Muscle of leg (tissue), 11 donors: ENCODE measurements around the gene CFAP74. TPM values are rescaled to one million over a fixed set of nuclear protein-coding genes. Genes with fewer than 3 reads are reported as not detected.
A peak's percentile ranks its signal among the peaks of the same experiment; 100 is the strongest.

Source experiments
- DNase-seq: peaks from one replicate; pipeline ENCODE4 v3.0.0; 2013
- H3K27ac ChIP-seq: one replicate; pipeline ENCODE4 v1.5.1; 2013; ENCODE audit warnings: mild to moderate bottlenecking, low read length, control low read depth
- H3K27me3 ChIP-seq: one replicate; pipeline ENCODE4 v1.6.1; 2013; ENCODE audit warnings: low read length; ENCODE audit not compliant: control insufficient read depth, insufficient read depth
- H3K36me3 ChIP-seq: one replicate; pipeline ENCODE4 v1.6.1; 2013; ENCODE audit warnings: low read length; ENCODE audit not compliant: control insufficient read depth, insufficient read depth
- H3K4me1 ChIP-seq: one replicate; pipeline ENCODE4 v1.6.1; 2013; ENCODE audit warnings: low read length; ENCODE audit not compliant: control insufficient read depth, insufficient read depth
- H3K4me3 ChIP-seq: one replicate; pipeline ENCODE4 v1.5.1; 2013; ENCODE audit warnings: low read length, control low read depth
- H3K9me3 ChIP-seq: replicated peaks from 2 replicates; pipeline ENCODE4 v1.6.1; 2013; ENCODE audit warnings: low read depth, low read length; ENCODE audit not compliant: control insufficient read depth
- WGBS: methylation state at CpG from one replicate; pipeline ENCODE4 v1.1.5; 2013; ENCODE audit warnings: missing lambda C conversion rate; ENCODE audit not compliant: insufficient coverage; 5-methylcytosine and 5-hydroxymethylcytosine counted together
- polyA plus RNA-seq, 8 donors: library from polyadenylated mRNA; unstranded; fragments of 120-200 nt; gene quantifications; one replicate each; pipeline versions ENCODE4 v1.2.1 to v1.2.3, GENCODE V29; 2013; ENCODE audit warnings: inconsistent platforms in 1 of 8, low replicate concordance in 1 of 8; ENCODE audit not compliant: insufficient read length in 8 of 8, insufficient read depth in 1 of 8
- total RNA-seq: library from RNA; stranded (reverse); fragments of 120-200 nt; gene quantifications from one replicate; pipeline ENCODE4 v1.2.4, GENCODE V29; 2013

CFAP74 gene
- total and polyA plus RNA-seq, 9 donors = 0.04 to 0.72 (median 0.22) TPM; not detected in 2

DNA sequence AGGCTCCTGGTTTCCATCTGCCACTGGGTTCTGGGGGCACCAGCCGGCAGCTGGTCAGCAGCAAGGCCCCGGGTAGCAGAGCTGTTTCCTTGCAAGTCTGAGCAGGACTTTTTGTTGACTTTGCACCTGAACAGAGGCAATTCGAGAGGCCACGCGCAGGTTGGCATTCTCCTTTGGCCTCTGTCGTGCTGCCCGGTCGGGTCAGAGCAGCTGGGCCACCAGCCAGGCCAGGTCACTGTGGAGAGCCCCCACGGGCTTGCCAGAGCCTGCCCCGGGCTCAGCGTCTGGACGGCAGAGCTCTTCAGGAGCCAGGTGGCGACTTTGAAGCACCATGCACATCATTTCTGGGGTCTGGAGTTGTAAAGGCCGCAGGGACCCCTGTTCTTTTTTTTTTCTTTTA, 56.1 kb downstream of the CFAP74 start:
- Histone ChIP-seq H3K27me3 (peaks cover 12% of the 10 kb centered on the region), H3K27ac (no peak overlapping the region), H3K4me1 (peaks cover 25% of the 10 kb centered on the region), H3K9me3 (no peaks in the 10 kb centered on the region), H3K36me3 (no peaks in the 10 kb centered on the region), H3K4me3 (no peak overlapping the region)
- 59% methylated on average over 12 of the region's 14 CpGs for WGBS
- no peak for DNase-seq

DNA sequence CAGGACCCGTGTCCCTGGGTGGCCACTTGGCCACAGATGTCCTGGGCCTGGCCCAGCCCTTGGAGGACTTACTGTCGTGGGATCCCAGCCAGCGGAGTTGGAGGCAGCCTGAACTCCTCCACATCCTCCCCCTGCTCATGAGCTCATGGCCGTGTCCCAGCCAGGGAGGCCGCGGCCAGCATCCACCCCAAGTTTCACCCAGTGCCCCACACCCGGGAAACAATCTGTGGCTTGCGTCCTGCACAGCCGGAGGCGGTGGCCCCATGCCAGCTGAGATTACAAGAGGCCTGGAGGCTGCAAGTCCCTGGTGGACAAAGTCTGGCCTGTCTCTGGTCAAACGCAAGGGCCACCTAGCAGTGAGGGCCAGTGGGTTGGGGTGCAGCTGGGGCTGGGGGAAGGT, 57.0 kb downstream of the CFAP74 start:
- no peak overlapping the region for H3K4me3 ChIP-seq
- WGBS = 9% methylated on average over 9 of the region's 11 CpGs
- peaks cover 28% of the 10 kb centered on the region for H3K4me1 ChIP-seq
- no peaks in the 10 kb centered on the region for H3K36me3 ChIP-seq
- H3K9me3 ChIP-seq = no peaks in the 10 kb centered on the region
- DNase-seq = peak; percentile 71
- H3K27ac ChIP-seq = no peak overlapping the region
- peaks cover 12% of the 10 kb centered on the region for H3K27me3 ChIP-seq

- Histone ChIP-seq H3K27ac (no peak overlapping the region), H3K36me3 (no peaks in the 10 kb centered on the region), H3K27me3 (peaks cover 12% of the 10 kb centered on the region), H3K9me3 (no peaks in the 10 kb centered on the region), H3K4me1 (peaks cover 28% of the 10 kb centered on the region), H3K4me3 (no peak overlapping the region)
- DNase-seq = no peak
- WGBS = 91% methylated on average over 24 of the region's 29 CpGs
These were observed 57.7 kb downstream of the CFAP74 start for GRCh38 chr1:1945782-1946393.

GRCh38 chr1:1943834-1944570, 59.6 kb downstream of the CFAP74 start:
- 18% methylated on average over 36 of the region's 37 CpGs for WGBS
- Histone ChIP-seq H3K36me3 (no peaks in the 10 kb centered on the region), H3K9me3 (no peaks in the 10 kb centered on the region), H3K4me1 (peaks cover 28% of the 10 kb centered on the region), H3K27ac (no peak overlapping the region), H3K4me3 (no peak overlapping the region), H3K27me3 (peaks cover 13% of the 10 kb centered on the region)
- DNase-seq = peak; percentile 36

- 80% methylated on average over 39 of the region's 45 CpGs for WGBS
- H3K9me3 ChIP-seq = no peaks in the 10 kb centered on the region
- no peak overlapping the region for H3K27ac ChIP-seq
- DNase-seq = no peak
- H3K36me3 ChIP-seq = no peaks in the 10 kb centered on the region
- peaks cover 28% of the 10 kb centered on the region for H3K4me1 ChIP-seq
- H3K4me3 ChIP-seq = no peak overlapping the region
- peaks cover 13% of the 10 kb centered on the region for H3K27me3 ChIP-seq
These were observed 60.6 kb downstream of the CFAP74 start for GRCh38 chr1:1942753-1943656.

DNA sequence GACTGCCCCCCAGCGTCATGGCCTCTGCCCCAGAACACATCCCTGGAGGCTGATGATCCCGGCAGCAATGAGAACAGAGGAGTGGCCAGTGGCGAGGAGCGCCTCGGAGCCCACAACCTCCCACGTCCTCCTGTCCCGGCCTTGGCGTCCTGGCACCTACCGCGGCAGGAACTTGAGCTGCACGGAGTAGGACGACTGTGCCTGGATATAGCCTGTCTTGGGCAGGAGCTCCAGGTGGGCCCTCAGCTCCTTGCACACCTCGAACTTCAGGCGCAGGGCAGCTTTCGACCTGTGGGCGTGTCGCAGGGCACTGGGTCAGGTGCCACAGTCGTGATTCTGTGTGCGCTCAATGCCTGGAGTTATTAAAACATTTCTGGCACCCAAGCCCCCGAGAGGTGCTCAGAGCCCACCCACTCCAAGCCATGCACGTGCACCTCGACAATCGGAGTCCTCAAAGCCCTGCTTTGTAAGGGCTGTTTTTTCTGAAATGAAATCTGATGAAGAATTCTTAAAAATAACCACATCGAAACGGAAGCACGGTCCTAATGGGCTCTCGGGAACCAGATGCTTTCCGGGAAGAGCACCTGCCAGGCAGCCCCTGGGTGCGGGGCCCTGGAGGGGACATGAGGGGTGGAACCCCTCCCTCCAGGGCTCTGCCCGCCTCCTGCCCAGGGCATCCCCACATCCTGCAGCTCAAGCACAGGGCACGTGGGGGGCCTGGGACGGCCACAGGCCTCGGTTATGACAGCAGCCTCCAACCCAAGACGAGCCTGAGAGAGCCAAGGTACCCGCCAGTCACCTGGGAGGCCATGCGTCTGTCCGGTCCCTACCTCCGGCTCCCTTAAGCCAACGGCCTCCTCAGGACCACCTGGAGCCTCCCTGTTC, 61.5 kb downstream of the CFAP74 start:
- Histone ChIP-seq H3K27ac (no peak overlapping the region), H3K4me3 (no peak overlapping the region), H3K27me3 (peaks cover 11% of the 10 kb centered on the region), H3K36me3 (no peaks in the 10 kb centered on the region), H3K4me1 (peaks cover 23% of the 10 kb centered on the region), H3K9me3 (no peaks in the 10 kb centered on the region)
- DNase-seq = no peak
- WGBS = 74% methylated on average over 31 of the region's 39 CpGs

DNA sequence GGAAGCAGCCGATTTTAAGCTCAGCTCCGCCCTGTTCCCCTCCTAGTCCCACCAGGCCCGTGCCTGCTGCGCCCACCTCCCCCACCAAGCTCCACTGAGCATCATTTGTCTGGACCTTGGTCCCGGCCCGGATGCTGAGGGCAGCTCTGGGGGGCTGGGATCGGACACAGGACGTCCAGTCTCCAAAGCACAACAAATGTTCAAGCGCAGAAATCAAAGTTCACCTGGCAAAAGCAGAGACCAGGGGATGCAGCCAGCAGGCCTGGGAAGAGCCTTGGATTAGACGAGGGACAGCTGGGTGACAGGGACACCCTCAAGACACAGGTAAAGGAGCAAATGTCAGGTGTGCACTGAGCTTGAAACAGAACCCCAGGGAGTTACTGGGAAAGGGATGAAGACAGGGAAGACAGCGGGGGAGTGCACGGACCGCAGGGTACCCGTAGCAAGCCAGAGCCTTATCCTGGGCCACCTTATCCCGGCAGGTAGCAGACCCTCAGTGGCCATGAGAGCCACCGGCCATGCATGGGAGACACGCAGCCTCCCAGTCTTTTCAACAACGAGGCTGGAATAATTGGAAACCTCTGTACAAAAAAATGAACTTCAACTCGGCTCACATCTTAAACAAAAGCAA, 62.3 kb downstream of the CFAP74 start:
- DNase-seq = no peak
- Histone ChIP-seq H3K9me3 (no peaks in the 10 kb centered on the region), H3K4me1 (peaks cover 15% of the 10 kb centered on the region), H3K36me3 (no peaks in the 10 kb centered on the region), H3K27me3 (peaks cover 8% of the 10 kb centered on the region), H3K4me3 (no peak overlapping the region), H3K27ac (no peak overlapping the region)
- WGBS = 54% methylated on average over 17 of the region's 19 CpGs

GRCh38 chr1:1940123-1940425, 63.5 kb downstream of the CFAP74 start:
- H3K4me1 ChIP-seq = peaks cover 11% of the 10 kb centered on the region
- peaks cover 5% of the 10 kb centered on the region for H3K27me3 ChIP-seq
- H3K36me3 ChIP-seq = no peaks in the 10 kb centered on the region
- no peaks in the 10 kb centered on the region for H3K9me3 ChIP-seq
- 73% methylated on average over 12 of the region's 12 CpGs for WGBS
- DNase-seq = no peak
- H3K27ac ChIP-seq = no peak overlapping the region
- H3K4me3 ChIP-seq = no peak overlapping the region

- H3K27me3 ChIP-seq = peaks cover 5% of the 10 kb centered on the region
- no peak for DNase-seq
- H3K27ac ChIP-seq = no peak overlapping the region
- no peaks in the 10 kb centered on the region for H3K36me3 ChIP-seq
- H3K4me1 ChIP-seq = peaks cover 11% of the 10 kb centered on the region
- no peaks in the 10 kb centered on the region for H3K9me3 ChIP-seq
- H3K4me3 ChIP-seq = no peak overlapping the region
- WGBS = 79% methylated on average over 22 of the region's 28 CpGs
These were observed 64.1 kb downstream of the CFAP74 start for GRCh38 chr1:1939296-1940122.
